KMS-11 (cell line): Measurements from ENCODE around the gene LRRTM4.
"Not testable (repeated sequence)": the region's sequence is repeated elsewhere in the genome, so short reads cannot be mapped to it uniquely, and the experiment has no call there.

Source experiments
- H2AFZ ChIP-seq: fragments of 200-600 bp; sonication (generic); 2 replicates; pipeline ENCODE4 v1.6.1; 2016; ENCODE audit warnings: antibody characterized with exemption, mixed run types, low read depth
- H3K27ac ChIP-seq: fragments of 200-600 bp; sonication (generic); 2 replicates; pipeline ENCODE4 v1.6.1; 2016; ENCODE audit warnings: mild to moderate bottlenecking, mixed run types
- H3K27me3 ChIP-seq: fragments of 200-600 bp; sonication (generic); 2 replicates; pipeline ENCODE4 v1.6.1; 2017; ENCODE audit warnings: mild to moderate bottlenecking, low read depth, mixed run types, moderate library complexity; ENCODE audit not compliant: insufficient read depth
- H3K36me3 ChIP-seq: fragments of 200-600 bp; sonication (generic); 2 replicates; pipeline ENCODE4 v1.6.1; 2017; ENCODE audit warnings: mild to moderate bottlenecking, mixed run types; ENCODE audit not compliant: insufficient read depth
- H3K4me1 ChIP-seq: fragments of 200-600 bp; sonication (generic); 2 replicates; pipeline ENCODE4 v1.6.1; 2016; ENCODE audit warnings: mild to moderate bottlenecking, low read depth, mixed run types; ENCODE audit not compliant: poor library complexity, severe bottlenecking
- H3K4me2 ChIP-seq: fragments of 200-600 bp; sonication (generic); 2 replicates; pipeline ENCODE4 v1.7.0; 2016; ENCODE audit warnings: mild to moderate bottlenecking, mixed run types
- H3K4me3 ChIP-seq: fragments of 200-600 bp; sonication (generic); IDR thresholded peaks from 2 replicates; pipeline ENCODE4 v1.6.1; 2017; ENCODE audit warnings: low read depth, low read length, mixed read lengths; ENCODE audit not compliant: insufficient read depth
- H3K79me2 ChIP-seq: fragments of 200-600 bp; sonication (generic); 2 replicates; pipeline ENCODE4 v1.6.1; 2016; ENCODE audit warnings: low read depth, mixed run types; ENCODE audit not compliant: insufficient read depth
- H3K9ac ChIP-seq: fragments of 200-600 bp; sonication (generic); 2 replicates; pipeline ENCODE4 v1.6.1; 2016; ENCODE audit warnings: mild to moderate bottlenecking, mixed run types
- H4K20me1 ChIP-seq: fragments of 200-600 bp; sonication (generic); 2 replicates; pipeline ENCODE4 v1.6.1; 2016; ENCODE audit warnings: mild to moderate bottlenecking, mixed run types; ENCODE audit not compliant: insufficient read depth
- TF ChIP-seq, protein P1 (sequence below): fragments of 200-600 bp; sonication (generic); conservative IDR thresholded peaks from 2 replicates; pipeline ENCODE4 v1.6.1; 2017; ENCODE audit warnings: low read depth, mild to moderate bottlenecking, antibody characterized with exemption, low read length, moderate library complexity, mixed read lengths

LRRTM4 gene

GRCh38 chr2:76812156-76812555 is 710.0 kb downstream of the LRRTM4 start:
- Histone ChIP-seq H3K27ac (no peak overlapping the region), H4K20me1 (no peaks in the 10 kb centered on the region), H3K4me2 (no peak overlapping the region), H3K9ac (no peak overlapping the region), H3K4me1 (no peaks in the 10 kb centered on the region), H3K27me3 (no peaks in the 10 kb centered on the region), H3K36me3 (no peaks in the 10 kb centered on the region), H2AFZ (no peak overlapping the region), H3K79me2 (no peaks in the 10 kb centered on the region), H3K4me3 (no peak overlapping the region)
- TF ChIP-seq, protein P1, sequence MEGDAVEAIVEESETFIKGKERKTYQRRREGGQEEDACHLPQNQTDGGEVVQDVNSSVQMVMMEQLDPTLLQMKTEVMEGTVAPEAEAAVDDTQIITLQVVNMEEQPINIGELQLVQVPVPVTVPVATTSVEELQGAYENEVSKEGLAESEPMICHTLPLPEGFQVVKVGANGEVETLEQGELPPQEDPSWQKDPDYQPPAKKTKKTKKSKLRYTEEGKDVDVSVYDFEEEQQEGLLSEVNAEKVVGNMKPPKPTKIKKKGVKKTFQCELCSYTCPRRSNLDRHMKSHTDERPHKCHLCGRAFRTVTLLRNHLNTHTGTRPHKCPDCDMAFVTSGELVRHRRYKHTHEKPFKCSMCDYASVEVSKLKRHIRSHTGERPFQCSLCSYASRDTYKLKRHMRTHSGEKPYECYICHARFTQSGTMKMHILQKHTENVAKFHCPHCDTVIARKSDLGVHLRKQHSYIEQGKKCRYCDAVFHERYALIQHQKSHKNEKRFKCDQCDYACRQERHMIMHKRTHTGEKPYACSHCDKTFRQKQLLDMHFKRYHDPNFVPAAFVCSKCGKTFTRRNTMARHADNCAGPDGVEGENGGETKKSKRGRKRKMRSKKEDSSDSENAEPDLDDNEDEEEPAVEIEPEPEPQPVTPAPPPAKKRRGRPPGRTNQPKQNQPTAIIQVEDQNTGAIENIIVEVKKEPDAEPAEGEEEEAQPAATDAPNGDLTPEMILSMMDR = no peak

GRCh38 chr2:76809136-76809535 is 713.0 kb downstream of the LRRTM4 start:
- Histone ChIP-seq H3K36me3 (no peaks in the 10 kb centered on the region), H3K4me1 (no peaks in the 10 kb centered on the region), H3K79me2 (no peaks in the 10 kb centered on the region), H2AFZ (no peak overlapping the region), H4K20me1 (no peaks in the 10 kb centered on the region), H3K27ac (no peak overlapping the region), H3K27me3 (no peaks in the 10 kb centered on the region), H3K9ac (no peak overlapping the region), H3K4me3 (no peak overlapping the region), H3K4me2 (no peak overlapping the region)
- TF ChIP-seq, protein P1 = no peak

- Histone ChIP-seq H3K4me1 (no peaks in the 10 kb centered on the region), H3K4me2 (no peak overlapping the region), H3K4me3 (no peak overlapping the region), H4K20me1 (no peaks in the 10 kb centered on the region), H3K36me3 (no peaks in the 10 kb centered on the region), H3K9ac (no peak overlapping the region), H3K27me3 (no peaks in the 10 kb centered on the region), H2AFZ (no peak overlapping the region), H3K27ac (no peak overlapping the region), H3K79me2 (no peaks in the 10 kb centered on the region)
- TF ChIP-seq, protein P1 = no peak
Observed at GRCh38 chr2:76808732-76809131, 713.4 kb downstream of the LRRTM4 start.

GRCh38 chr2:76793647-76794334 is 728.4 kb downstream of the LRRTM4 start:
- Histone ChIP-seq H3K27me3 (no peaks in the 10 kb centered on the region), H3K36me3 (no peaks in the 10 kb centered on the region), H3K4me3 (no peak overlapping the region), H3K79me2 (no peaks in the 10 kb centered on the region), H3K9ac (no peak overlapping the region), H3K4me1 (no peaks in the 10 kb centered on the region), H4K20me1 (no peaks in the 10 kb centered on the region), H3K27ac (no peak overlapping the region), H3K4me2 (no peak overlapping the region), H2AFZ (no peak overlapping the region)
- TF ChIP-seq, protein P1 = no peak

GRCh38 chr2:76781313-76781712 is 740.9 kb downstream of the LRRTM4 start:
- H4K20me1 ChIP-seq, H2AFZ ChIP-seq, H3K79me2 ChIP-seq, H3K4me2 ChIP-seq, H3K27me3 ChIP-seq, H3K4me1 ChIP-seq, H3K9ac ChIP-seq, H3K36me3 ChIP-seq, H3K27ac ChIP-seq, H3K4me3 ChIP-seq: not testable (repeated sequence)
